Prostate gland (tissue), 2 donors: Measurements from ENCODE around the gene CFAP20DC. TPM values are rescaled to one million over a fixed set of nuclear protein-coding genes. Genes with fewer than 3 reads are reported as not detected.
"Not testable (repeated sequence)": the region's sequence is repeated elsewhere in the genome, so short reads cannot be mapped to it uniquely, and the experiment has no call there.

Experiments
- DNase-seq: peaks from one replicate; pipeline ENCODE4 v3.0.0-alpha.2; 2019; ENCODE audit warnings: low spot score
- H3K27ac ChIP-seq, 2 donors: fragments of 200-600 bp; sonication (generic); 2 replicates each; pipeline ENCODE4 v1.5.1; 2017 to 2019
- H3K27me3 ChIP-seq: fragments of 200-600 bp; sonication (generic); replicated peaks from 2 replicates; pipeline ENCODE4 v1.5.1; 2019; ENCODE audit not compliant: insufficient read depth
- H3K36me3 ChIP-seq, 2 donors: fragments of 200-600 bp; sonication (generic); 1 replicate in 1 of 2; 2 replicates in 1 of 2; pipeline versions ENCODE4 v1.5.1 to v1.8.1; 2017 to 2019
- H3K4me1 ChIP-seq: fragments of 200-600 bp; sonication (generic); replicated peaks from 2 replicates; pipeline ENCODE4 v1.5.1; 2019
- H3K4me3 ChIP-seq, 2 donors: fragments of 200-600 bp; sonication (generic); 2 replicates each; pipeline ENCODE4 v1.5.1; 2017 to 2019
- H3K9me3 ChIP-seq: fragments of 200-600 bp; sonication (generic); 2 replicates; pipeline ENCODE4 v1.5.1; 2017
- CTCF ChIP-seq, 4 experiments: fragments of 200-600 bp in 2 of 4; fragments of 450-650 bp in 2 of 4; sonication (generic) in 2 of 4; IDR thresholded peaks; 1 replicate in 3 of 4; 2 replicates in 1 of 4; pipeline ENCODE4 v1.5.1; 2016 to 2019; ENCODE audit warnings: antibody characterized with exemption in 4 of 4, mild to moderate bottlenecking in 2 of 4, moderate library complexity in 2 of 4
- POLR2A ChIP-seq: fragments of 450-650 bp; IDR thresholded peaks from one replicate; pipeline ENCODE4 v1.6.1; 2016; ENCODE audit warnings: antibody characterized with exemption, mild to moderate bottlenecking
- POLR2AphosphoS5 ChIP-seq: sonication (generic); formaldehyde crosslinking; IDR thresholded peaks from one replicate; pipeline ENCODE4 v1.6.1; 2017; ENCODE audit warnings: antibody characterized with exemption
- WGBS: methylation state at CpG from one replicate; pipeline ENCODE4 v1.1.5; 2018; 5-methylcytosine and 5-hydroxymethylcytosine counted together
- intact Hi-C: fragments of 100-400 bp; cut with DNase I; formaldehyde crosslinking; loops from one replicate; pipeline ENCODE4 v1.14.2; 2022
- total RNA-seq, 2 donors: library from RNA; depleted of rRNA; stranded (reverse); fragments of >200 nt; gene quantifications; one replicate each; pipeline ENCODE4 v1.1.0, GENCODE V29; 2016

The CFAP20DC gene
- total RNA-seq, 2 donors from 2014 or later: 0.36 to 8.3 TPM

GRCh38 chr3:58704745-58705144, 345.1 kb downstream of the CFAP20DC start:
- no peaks in the 10 kb centered on the region for H3K36me3 ChIP-seq
- DNase-seq: no peak
- H3K27me3 ChIP-seq: no peaks in the 10 kb centered on the region
- TF ChIP-seq POLR2A: no peak
- TF ChIP-seq CTCF (IDR thresholded peaks at IDR 0.05): no peak
- no peak for TF ChIP-seq POLR2AphosphoS5
- WGBS: 37% methylated on average over 2 of the region's 2 CpGs
- H3K27ac ChIP-seq: no peak overlapping the region
- H3K9me3 ChIP-seq: no peaks in the 10 kb centered on the region
- no peaks in the 10 kb centered on the region for H3K4me1 ChIP-seq
- intact Hi-C loops: no loop called here
- H3K4me3 ChIP-seq: no peak overlapping the region

GRCh38 chr3:58704304-58704703, 345.5 kb downstream of the CFAP20DC start:
- H3K9me3 ChIP-seq, H3K4me1 ChIP-seq, DNase-seq, H3K27ac ChIP-seq, H3K27me3 ChIP-seq, intact Hi-C loops, H3K4me3 ChIP-seq, H3K36me3 ChIP-seq: not testable (repeated sequence)
- 73% methylated on average over 2 of the region's 2 CpGs for WGBS

GRCh38 chr3:58698246-58698645, 351.6 kb downstream of the CFAP20DC start:
- TF ChIP-seq POLR2A (no peak), CTCF (IDR thresholded peaks at IDR 0.05) (no peak), POLR2AphosphoS5 (no peak)
- DNase-seq: no peak
- no peaks in the 10 kb centered on the region for H3K36me3 ChIP-seq

GRCh38 chr3:58697561-58697960, 352.3 kb downstream of the CFAP20DC start:
- TF ChIP-seq CTCF (IDR thresholded peaks at IDR 0.05) (no peak), POLR2AphosphoS5 (no peak), POLR2A (no peak)
- no peaks in the 10 kb centered on the region for H3K27me3 ChIP-seq
- no peak for DNase-seq
- H3K36me3 ChIP-seq: no peaks in the 10 kb centered on the region
- H3K9me3 ChIP-seq: no peaks in the 10 kb centered on the region
- H3K4me1 ChIP-seq: no peaks in the 10 kb centered on the region
- no peak overlapping the region for H3K4me3 ChIP-seq
- intact Hi-C loops: no loop called here
- no peak overlapping the region for H3K27ac ChIP-seq

More at GRCh38 chr3:58698246-58698645, 351.6 kb downstream of the CFAP20DC start:
- Histone ChIP-seq H3K9me3 (no peaks in the 10 kb centered on the region), H3K4me3 (no peak overlapping the region), H3K27ac (no peak overlapping the region), H3K27me3 (no peaks in the 10 kb centered on the region), H3K4me1 (no peaks in the 10 kb centered on the region)
- intact Hi-C loops: no loop called here

GRCh38 chr3:58696813-58697212, 353.0 kb downstream of the CFAP20DC start:
- H3K9me3 ChIP-seq, H3K27ac ChIP-seq, H3K4me1 ChIP-seq, DNase-seq, H3K36me3 ChIP-seq, intact Hi-C loops, H3K4me3 ChIP-seq, H3K27me3 ChIP-seq: not testable (repeated sequence)
- 83% methylated on average over 3 of the region's 3 CpGs for WGBS

- peak; percentile 36 for DNase-seq
- TF ChIP-seq CTCF (IDR thresholded peaks at IDR 0.05) (no peak), POLR2AphosphoS5 (peak; percentile 66), POLR2A (no peak)
- H3K4me1 ChIP-seq: no peaks in the 10 kb centered on the region
- WGBS: 38% methylated on average over 1 of the region's 1 CpG
- no peaks in the 10 kb centered on the region for H3K36me3 ChIP-seq
- no peak overlapping the region for H3K27ac ChIP-seq
- no peaks in the 10 kb centered on the region for H3K27me3 ChIP-seq
- intact Hi-C loops: no loop called here
- H3K9me3 ChIP-seq: no peaks in the 10 kb centered on the region
- H3K4me3 ChIP-seq: no peak overlapping the region
Measured at GRCh38 chr3:58696093-58696492, 353.7 kb downstream of the CFAP20DC start.

GRCh38 chr3:58695284-58695683, 354.5 kb downstream of the CFAP20DC start:
- DNase-seq, H3K27ac ChIP-seq, H3K4me3 ChIP-seq, H3K9me3 ChIP-seq, H3K36me3 ChIP-seq, intact Hi-C loops, H3K27me3 ChIP-seq, H3K4me1 ChIP-seq: not testable (repeated sequence)
- 89% methylated on average over 4 of the region's 4 CpGs for WGBS
